T follicular helper cell (primary cell): ENCODE results near the gene ACTR10.

Experiments
- DNase-seq: peaks from one replicate; pipeline ENCODE4 v3.0.0-alpha.2; 2020; ENCODE audit warnings: low read depth
- total RNA-seq, 2 experiments: gene quantifications; one replicate each; lab custom pipeline; 2026; lab: John Stamatoyannopoulos, UW

The ACTR10 gene
- 44.7 to 53.0 reads per million in 2 experiments for total RNA-seq

DNA sequence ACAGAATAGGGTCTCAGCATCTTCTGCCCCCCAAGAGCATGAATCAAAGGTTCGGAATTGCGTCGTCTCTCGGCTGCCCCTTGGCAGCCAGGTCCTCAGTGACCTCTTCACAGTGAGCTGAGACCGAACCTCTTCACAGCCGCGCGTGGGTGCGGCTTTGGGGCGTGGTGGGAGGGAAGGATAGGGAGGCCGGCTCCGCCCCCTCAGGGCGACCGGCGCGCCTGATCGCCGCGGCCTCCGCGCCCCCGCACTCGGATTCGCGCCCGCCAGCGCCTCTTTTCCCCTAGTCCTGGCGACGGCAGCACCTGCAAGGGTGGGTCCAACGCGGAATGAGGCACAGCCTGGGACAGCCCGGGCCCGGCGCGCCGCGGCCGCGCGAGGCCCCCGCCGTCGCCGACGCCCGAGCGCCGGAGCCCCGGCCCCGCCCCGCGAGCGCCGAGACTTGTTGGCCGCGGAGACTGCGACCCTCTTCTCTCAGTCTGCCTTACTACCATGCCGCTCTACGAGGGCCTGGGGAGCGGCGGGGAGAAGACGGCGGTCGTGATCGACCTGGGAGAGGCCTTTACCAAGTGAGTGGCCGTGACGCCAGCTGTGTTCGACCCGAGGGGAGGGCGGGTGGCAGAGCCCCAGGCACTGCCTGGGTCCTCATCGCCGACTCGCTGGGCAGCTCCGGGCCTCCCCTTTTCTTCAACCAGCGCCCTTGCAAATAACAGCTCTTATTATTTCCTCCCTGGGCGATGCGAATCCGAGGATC lies at the start of gene ACTR10:
ACTR10 (plus strand) TSS at position 424 of the 754 bp plus-strand sequence; CDS start at position 493, 69 bp downstream.
- peak; percentile 68 for DNase-seq

DNA sequence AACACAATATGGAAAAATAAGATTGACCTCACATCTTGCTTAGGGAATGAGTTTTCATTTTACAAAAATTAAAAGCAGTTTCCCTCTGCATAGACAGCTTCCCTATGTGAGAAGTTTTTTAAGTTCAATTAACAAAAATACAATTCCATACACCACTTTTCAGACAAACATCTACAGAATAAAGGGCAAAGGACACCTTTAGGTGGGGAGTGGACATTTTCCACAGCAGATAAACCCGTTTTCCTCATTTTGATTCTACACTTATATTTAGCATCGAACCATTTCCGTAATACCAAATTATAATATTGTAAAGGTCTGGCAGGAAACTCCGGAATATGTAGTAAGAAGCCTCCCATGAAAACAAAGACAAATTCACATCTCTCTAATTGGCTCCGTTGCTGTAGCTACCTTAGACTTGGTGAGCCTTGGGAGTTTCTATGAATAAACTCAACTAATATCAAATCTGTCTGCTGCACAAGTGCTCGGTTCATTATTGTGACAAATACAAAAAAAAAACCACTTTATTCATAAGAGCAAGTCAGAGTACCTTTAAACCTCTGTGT lies 49.6 kb upstream of the ACTR10 start:
- no peak for DNase-seq

DNA sequence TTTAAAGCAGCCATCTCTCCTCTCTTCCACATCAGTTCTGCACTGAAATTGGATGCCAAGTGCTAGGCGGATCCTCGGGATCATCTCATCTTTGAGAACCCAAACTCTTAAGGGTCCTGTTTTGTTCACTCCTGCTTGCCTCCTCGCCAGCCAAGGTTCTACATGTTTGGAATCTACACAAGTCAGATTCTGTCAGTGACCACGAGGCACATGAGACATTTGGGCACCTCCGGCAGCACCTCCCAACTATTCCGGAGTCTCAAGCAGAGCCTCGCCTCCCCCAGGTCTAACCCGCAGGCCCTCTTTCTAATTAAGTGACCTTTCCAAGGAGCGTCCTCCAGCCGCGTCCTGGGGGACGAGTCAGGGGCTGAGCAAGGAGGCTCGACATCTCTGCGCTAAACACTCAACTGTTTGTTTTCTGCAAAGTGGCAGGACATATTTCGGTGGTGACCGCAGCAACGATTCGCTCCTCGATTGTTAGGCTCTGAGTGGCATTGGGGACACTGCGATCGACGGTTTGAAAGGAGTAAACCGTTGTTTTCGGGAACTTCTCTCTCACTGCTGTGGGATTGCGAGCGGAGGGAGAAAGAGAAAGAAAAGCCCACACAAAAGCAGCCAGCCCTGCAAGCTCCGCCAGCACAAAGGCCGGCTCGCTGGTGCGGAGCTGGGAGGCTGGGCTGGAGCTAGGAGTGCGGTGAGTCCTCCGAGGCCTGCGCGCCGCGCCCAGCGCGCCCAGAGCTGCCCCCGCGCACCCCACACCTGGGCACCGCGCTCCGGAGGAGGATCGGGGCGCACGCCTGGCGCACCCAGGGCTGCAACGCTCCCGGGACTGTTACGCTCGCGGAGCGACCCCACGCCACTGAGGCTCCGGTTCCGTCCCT lies 48.6 kb upstream of the ACTR10 start:
- DNase-seq = no peak

DNA sequence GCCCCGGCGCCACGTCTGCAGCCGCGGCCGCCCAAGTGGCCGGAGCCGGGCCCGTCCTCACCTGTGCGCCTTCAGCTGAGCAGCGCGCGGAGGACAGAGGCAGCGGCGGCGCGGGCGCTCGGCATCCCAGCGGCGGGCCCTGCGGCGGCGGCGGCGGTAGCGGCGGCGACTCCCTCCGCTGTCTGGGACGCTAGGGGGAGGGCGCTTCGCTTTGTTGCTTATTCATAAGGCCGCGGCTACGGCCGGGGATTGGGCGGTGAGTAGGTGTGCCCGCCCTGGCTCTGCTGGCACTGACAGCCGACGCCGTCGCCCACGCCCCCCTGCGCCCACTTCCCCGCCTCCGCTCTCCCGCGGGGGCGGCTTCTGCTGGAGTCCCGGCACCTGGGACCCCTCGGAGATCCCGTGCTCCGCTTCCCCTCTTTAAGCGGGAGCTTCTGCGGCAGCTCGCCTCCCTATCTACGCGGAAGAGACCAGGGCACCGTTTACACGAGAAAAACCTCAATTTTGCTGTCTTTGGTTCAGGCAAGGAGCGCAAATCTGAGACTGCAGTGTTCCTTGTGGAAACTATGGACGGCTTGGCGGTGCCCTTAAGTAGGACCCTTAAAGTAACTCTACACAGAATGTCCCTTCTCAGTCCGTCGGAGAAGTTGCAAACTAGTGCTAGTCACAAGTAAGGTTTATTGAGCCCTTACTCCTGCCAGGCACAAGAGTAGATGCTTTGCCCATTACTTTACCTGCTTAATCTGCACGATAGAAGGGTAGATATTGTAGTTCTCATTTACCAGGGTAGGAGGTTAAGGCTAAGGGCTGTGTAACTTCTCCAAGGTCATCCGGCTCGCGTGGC lies 47.7 kb upstream of the ACTR10 start, which contains the start of gene ARMH4:
ARMH4 (minus strand) TSS at position 200 of the 844 bp plus-strand sequence. CDS start 12,855 bp downstream, outside the sequence.
- peak; percentile 48 for DNase-seq

DNA sequence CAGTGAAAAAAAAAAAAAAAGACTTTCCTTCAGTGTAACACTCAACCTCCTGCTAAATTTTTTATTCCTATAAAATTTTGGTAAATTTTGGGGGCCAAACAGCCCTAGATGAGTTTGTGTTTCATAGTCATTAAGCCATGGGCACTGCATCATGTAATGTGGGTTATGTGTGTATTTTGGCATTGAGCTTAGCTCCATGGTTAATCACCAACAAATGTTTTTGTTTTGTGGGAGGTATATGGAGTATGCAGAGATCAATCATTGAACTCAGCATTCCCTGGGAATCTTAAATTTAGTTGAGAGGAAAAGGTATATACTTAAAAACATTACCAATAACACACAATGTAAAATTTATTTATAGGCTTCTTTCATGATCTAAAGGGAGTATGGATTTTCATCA lies 39.4 kb upstream of the ACTR10 start:
- no peak for DNase-seq

DNA sequence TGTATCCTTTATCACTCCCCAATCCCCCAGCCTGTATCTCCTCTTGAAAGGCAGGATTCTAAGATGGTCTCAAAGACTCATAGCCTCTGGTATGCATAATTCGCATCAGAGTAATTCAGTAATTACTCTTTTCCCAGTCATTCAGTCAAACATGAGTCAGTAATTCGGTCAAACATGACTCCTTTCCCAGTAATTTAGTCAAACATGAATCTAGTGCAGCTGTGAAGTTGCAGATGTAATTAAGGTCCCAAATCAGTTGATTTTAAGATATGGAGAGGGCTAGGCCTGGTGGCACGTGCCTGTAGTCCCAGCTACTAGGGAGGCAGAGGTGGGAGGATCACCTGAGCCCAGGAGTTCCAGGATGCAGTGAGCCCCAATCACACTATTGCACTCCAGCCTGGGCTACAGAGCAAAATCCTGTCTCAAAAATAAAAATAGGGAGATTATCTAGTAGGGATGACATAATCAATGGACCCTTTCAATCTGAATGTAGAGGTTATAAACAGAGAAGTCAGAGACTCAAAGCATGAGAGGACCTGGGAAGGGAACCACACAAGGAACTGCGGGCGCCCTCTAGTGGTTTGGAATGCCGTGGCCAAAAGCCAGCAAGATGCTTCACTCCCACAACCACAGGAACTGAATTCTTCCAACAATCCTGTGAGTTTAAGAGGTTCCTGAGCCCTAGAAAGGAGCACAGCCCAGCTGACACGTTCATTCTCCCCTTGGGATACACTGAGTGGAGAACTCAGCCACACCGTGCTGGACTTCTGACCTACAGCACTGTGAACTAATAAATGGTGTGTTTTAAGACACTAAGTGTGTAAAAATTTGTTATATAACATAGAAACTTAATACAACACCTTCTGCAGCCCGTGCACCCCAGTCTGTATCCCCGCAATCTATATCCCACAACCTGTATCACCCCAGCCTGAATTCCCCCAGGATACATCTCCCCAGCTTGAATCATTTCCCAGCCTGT lies 33.7 kb upstream of the ACTR10 start:
- DNase-seq = peak; percentile 51

DNA sequence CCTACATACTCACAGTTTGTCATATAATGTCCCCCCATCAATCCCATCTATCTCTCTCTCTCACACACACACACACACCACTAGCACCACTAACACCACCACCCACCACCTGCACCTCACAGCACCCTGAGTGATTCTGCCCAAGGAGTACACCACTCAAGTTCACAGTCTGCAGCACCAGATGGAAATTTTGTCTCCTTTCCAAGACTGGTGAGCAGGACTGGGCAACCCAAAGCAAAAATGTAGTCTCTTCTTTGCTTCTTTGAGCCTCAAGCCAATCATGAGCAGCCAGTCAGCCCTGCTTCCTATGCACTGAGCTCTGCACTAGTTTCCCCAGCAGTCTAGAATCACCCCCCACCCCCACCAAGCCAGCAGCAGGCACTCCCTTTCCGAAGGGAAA lies 32.9 kb upstream of the ACTR10 start:
- no peak for DNase-seq

DNA sequence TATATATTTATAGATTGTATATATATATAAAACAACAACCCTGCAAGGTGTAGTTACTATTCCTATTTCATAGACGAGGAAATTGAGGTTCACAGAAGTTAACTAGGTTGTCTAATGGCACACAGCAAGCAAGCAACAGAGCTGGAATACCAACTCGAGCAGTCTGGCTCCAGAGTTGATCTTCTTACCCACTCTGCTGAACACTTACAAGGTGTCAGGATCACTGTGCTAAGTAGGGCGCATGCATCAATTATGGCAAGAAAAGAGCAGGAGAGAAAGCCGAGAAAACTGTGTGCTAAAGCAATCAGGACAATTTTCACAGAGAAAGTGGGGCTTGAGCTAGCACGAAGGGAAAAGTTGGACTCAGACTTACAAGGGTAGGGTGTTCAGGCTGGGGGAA lies 32.1 kb upstream of the ACTR10 start:
- no peak for DNase-seq

DNA sequence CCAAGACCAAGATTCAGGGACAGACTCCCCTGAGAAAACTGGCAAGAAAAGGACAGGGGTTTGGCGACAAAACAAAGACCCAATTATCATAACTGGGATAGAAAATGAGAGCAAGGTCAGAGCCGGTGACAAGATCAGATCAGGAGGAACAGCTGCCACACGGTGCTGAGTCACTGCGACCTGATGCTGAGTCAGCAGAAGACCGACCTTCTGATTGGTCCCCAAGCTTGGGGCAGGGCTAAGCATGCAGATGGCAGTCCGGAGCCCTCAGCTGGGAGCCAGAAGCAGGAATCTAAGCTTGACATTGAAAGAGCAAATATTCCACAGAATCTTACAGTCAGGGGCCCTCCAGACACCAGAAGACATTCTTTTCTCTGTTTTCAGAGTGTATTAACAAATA lies 28.9 kb upstream of the ACTR10 start:
- DNase-seq = peak; percentile 16

DNA sequence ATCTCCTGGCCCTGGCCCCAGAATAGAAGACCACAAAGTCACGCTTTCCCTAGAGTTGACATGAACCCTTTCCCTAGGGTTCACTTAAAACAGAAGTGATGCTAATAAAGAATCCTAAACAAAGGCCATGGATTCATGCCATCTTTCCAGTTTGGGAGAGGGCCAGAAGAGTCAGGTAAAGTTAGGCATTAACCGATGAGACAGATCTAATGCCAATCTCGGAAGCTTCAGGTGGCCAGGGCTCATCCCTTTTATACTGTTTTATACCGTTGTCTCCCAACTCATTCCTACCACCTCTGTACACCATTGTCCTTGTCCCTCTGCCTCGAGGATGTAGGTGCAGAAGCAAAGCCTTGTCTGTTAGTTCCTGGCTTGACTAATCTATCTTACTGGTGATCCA lies 22.8 kb upstream of the ACTR10 start:
- DNase-seq = no peak

DNA sequence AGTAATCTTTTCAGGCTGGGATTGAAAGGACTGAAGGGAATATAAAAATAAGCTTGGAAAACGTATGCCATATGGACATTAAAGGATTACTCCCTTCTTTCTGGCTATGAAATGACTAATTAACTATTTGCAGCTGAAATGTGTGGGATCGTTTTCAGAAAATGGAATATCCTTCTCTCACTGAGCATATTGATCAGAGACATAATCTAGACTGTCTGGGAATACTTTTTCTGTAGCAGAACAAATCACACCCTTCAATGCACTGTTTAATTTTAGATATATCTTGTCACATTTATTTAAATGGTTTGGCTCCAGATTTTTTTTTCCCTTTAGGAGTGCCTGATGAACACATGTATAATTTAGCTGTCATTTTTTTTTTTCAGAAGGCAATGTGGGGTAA lies 10.8 kb upstream of the ACTR10 start:
- no peak for DNase-seq

DNA sequence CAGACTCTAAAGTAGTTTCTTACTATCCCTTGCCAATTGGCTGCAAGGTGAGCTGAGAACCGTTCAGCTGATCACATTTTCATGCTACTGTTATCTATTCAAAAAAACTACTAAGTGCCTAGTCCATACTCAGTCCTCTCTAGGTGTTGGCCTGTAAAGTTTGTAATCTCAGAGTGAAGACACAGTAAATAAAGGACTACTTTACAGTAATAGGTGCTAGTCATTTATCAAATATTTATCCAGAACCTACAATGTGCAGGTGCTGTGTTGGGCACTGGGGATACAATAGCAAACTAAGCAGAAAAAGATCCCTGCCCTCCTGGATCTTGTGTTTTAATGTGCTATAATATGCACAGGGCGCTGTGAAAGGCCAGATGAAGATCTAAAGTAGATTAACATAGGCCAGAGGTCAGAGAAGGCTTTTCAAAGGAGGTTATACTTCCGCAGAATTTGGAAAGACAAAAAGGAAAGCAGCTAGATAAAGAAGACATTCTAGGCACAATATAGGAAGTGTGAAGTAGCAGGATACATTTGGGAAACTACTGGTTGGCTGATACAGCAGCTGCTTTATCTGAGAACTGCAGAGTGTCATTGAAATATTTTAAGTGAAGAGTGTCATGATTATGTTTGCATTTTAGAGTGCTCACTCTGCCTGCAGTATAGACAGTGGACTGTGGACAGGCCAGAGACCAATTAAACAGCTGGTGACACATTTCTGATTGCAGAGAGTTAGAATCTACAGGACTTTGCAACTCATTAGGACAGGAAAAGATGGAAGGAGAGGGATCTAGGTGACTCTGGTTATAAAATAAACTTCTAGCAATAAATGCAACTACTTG lies 8.0 kb upstream of the ACTR10 start:
- no peak for DNase-seq

DNA sequence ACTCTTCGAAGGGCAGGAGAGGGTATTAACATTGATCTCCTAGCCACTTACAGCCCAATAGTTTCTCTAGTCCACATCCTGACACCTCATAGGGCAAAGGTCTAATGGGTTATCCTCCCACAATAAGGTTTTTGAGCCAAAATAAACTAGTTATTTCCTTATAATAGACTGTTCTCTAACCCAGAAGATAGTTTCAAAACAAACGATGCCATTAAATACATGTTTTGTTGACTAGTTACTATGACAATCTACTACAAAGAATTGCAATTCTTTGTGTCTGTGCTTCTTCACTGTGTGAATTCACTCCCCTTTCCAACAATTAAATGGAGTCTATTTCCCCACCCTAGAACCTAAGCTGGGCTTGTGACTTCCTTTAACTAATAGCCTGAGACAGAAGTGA lies 6.4 kb upstream of the ACTR10 start:
- DNase-seq = no peak

DNA sequence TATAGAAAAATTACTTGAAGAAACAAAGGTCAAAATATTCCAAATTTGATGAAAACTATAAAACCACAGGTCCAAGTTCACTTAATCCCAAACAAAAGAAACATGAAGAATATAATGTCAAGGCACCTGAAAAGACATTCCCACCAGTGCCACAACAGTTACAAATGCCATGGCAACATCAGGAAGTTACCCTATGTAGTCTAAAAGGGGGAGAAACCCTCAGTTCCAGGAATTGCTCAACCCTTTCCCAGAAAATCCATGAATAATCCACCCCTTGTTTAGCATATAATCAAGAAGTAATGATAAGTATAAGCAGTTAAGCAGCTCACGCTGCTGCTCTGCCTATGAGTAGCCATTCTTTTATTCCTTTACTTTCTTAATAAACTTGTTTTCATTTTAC lies 3.8 kb upstream of the ACTR10 start:
- no peak for DNase-seq

DNA sequence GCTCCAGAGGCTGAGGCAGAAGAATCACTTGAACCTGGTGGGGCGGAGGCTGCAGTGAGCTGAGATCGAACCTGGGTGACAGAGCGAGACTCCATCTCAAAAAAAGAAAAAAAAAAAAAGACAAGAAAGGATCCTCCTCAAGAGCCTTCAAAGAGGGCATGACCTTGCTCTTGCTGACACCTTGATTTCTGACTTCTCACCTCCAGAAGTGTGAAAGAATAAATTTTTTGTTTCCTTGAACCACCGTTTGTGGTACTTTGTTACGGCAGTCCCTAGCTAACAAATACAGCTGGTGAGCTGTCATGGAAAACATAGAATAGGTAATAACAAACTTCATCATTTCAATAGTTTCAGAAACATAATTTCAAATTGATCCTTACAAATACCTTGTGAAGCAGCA lies 1.9 kb upstream of the ACTR10 start:
- no peak for DNase-seq

DNA sequence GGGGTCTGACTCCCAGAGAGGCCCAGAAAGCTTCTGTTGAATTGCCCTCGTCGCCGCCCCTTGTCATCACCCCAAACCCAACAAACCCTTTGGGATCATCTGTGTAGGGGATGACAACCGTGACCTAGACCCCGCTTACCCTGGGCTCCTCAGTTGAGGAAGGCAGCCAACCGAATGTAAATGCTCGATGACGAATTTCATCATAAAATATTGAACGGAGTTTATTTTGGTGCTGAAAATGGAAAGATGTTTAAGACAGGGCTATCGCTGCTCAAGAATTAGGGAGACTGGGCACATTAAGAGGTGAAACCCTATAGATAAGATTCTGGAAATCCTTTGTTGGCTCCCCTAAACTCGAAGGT lies 512 bp downstream of the ACTR10 start:
- no peak for DNase-seq

DNA sequence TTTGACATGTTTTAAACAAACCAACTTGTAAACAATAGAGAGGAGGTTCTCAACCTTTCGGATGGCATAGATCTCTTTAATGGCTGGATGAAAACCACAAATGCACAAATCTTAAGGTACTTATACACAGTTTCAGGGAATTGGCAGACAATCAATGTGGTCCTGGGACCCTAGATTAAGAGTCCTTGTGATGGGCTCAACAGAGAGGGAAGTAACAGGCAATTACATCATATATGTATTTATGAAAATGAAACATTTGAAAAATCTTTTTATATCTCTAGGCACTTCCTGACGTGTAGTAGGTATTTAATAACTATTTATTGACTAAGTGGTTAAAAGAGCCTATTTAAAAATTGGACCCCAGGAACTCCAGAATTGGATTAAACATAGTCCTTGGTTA lies 897 bp downstream of the ACTR10 start:
- no peak for DNase-seq

DNA sequence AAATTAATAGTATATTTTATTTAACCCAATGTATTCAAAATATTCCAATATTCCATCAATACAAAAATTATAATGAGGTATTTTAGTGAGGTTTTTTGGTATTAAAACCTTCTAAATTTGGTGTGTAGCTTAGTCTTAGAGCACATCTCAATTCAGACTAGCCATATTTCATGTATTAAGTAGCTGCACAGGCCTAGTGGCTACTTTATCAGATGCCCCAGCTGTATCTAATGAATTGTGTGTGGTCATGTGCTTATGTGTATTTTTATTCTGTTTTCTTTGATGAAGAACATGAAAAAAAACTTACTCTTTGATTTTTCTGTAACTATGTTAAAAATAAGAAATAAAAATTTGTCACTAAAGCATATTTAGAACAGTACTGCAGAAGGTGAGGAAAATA lies 13.2 kb downstream of the ACTR10 start:
- no peak for DNase-seq

DNA sequence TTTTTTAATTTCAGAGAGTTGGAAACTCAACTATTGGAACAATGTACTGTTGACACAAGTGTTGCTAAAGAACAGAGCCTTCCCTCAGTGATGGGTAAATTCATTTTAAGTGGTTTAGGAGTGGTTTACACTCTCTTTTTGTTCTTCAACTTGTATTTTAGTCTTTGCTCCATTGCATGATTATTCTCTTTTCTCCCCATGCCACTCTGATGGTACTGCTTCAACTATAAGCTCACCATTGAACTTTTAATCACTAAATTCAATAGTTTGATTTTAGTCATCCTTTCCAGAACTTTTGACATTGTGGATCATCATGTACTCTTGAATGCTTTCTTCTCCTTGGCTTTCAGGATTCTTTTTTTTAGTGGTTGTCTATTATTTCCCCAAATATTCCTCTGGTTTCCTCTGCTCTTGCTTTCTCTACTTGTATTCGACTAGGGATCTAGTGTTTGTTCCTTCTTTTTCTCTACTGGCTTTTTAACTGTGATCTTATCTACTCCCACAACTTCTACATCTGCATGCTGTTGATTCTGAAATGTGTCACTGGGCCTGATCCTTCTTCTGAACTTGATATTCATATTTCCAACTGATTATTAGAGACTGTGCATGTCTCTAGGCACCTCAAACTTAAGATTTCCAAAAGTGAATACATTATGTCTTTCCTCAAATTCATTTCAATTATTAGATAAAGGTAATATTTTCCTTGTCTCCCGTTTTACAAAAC lies 15.4 kb downstream of the ACTR10 start:
- DNase-seq = no peak
